ENCODE measurements around the gene PRLR. TPM values are rescaled to one million over a fixed set of nuclear protein-coding genes. Genes with fewer than 3 reads are reported as not detected.

The PRLR gene
- total and polyA plus RNA-seq, 2 of the 13 experiments (the other 11 are each of a cell fraction or from before 2014, with no cell fraction given), result 12.2 to 13.3 TPM

GRCh38 chr5:35205186-35205585, 25.1 kb downstream of the PRLR start:
- FAIRE-seq, result no peak

More at GRCh38 chr5:35205186-35205585, 25.1 kb downstream of the PRLR start:
- intact Hi-C loops (cut with micrococcal nuclease; ENCODE audit: unreplicated experiment), result no loop called here
- no peak for TF ChIP-seq ZNF512 (CRISPR knock-in tag; IDR thresholded peaks at IDR 0.05)
- no peak for TF ChIP-seq MIER2 (CRISPR knock-in tag; IDR thresholded peaks at IDR 0.05)
- TF ChIP-seq, protein P1, sequence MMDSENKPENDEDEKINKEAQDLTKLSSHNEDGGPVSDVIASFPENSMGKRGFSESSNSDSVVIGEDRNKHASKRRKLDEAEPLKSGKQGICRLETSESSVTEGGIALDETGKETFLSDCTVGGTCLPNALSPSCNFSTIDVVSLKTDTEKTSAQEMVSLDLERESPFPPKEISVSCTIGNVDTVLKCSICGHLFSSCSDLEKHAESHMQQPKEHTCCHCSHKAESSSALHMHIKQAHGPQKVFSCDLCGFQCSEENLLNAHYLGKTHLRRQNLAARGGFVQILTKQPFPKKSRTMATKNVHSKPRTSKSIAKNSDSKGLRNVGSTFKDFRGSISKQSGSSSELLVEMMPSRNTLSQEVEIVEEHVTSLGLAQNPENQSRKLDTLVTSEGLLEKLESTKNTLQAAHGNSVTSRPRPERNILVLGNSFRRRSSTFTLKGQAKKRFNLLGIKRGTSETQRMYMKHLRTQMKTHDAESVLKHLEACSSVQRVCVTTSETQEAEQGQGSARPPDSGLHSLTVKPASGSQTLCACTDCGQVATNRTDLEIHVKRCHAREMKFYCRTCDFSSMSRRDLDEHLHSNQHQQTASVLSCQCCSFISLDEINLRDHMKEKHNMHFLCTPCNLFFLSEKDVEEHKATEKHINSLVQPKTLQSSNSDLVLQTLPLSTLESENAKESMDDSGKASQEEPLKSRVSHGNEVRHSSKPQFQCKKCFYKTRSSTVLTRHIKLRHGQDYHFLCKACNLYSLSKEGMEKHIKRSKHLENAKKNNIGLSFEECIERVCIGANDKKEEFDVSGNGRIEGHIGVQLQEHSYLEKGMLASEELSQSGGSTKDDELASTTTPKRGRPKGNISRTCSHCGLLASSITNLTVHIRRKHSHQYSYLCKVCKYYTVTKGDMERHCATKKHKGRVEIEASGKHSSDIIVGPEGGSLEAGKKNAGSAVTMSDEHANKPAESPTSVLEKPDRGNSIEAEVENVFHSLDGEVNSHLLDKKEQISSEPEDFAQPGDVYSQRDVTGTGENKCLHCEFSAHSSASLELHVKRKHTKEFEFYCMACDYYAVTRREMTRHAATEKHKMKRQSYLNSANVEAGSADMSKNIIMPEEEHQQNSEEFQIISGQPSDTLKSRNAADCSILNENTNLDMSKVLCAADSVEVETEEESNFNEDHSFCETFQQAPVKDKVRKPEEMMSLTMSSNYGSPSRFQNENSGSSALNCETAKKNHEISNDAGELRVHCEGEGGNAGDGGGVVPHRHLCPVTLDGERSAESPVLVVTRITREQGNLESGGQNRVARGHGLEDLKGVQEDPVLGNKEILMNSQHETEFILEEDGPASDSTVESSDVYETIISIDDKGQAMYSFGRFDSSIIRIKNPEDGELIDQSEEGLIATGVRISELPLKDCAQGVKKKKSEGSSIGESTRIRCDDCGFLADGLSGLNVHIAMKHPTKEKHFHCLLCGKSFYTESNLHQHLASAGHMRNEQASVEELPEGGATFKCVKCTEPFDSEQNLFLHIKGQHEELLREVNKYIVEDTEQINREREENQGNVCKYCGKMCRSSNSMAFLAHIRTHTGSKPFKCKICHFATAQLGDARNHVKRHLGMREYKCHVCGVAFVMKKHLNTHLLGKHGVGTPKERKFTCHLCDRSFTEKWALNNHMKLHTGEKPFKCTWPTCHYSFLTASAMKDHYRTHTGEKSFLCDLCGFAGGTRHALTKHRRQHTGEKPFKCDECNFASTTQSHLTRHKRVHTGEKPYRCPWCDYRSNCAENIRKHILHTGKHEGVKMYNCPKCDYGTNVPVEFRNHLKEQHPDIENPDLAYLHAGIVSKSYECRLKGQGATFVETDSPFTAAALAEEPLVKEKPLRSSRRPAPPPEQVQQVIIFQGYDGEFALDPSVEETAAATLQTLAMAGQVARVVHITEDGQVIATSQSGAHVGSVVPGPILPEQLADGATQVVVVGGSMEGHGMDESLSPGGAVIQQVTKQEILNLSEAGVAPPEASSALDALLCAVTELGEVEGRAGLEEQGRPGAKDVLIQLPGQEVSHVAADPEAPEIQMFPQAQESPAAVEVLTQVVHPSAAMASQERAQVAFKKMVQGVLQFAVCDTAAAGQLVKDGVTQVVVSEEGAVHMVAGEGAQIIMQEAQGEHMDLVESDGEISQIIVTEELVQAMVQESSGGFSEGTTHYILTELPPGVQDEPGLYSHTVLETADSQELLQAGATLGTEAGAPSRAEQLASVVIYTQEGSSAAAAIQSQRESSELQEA (CRISPR knock-in tag; IDR thresholded peaks at IDR 0.05; ENCODE audit: not compliant biosample characterization), result no peak
- Histone ChIP-seq H3K27ac (ENCODE audit: extremely low read length, insufficient read depth, low read length) (no peak overlapping the region), H3K4me3 (replicated peaks in 1 of 3; ENCODE audit: insufficient read depth in 1 of 3, low read depth in 2 of 3, low read length in 3 of 3) (no peak overlapping the region), H3K79me2 (ENCODE audit: insufficient read depth, low read length) (no peaks in the 10 kb centered on the region), H3K36me3 (replicated peaks in 1 of 2; ENCODE audit: control insufficient read depth in 1 of 2, insufficient read depth in 2 of 2, low read length in 2 of 2) (no peaks in the 10 kb centered on the region), H3K4me2 (ENCODE audit: low read depth, low read length) (no peak overlapping the region), H3K4me1 (ENCODE audit: insufficient read depth, low read length) (0 out of 2 replicates have a peak, but pooled peaks cover 5% of the 10 kb centered on the region), H3K9ac (ENCODE audit: insufficient read depth, low read depth, low read length) (no peak overlapping the region), H2AFZ (ENCODE audit: low read length) (no peak overlapping the region), H3K27me3 (ENCODE audit: control insufficient read depth in 1 of 2, insufficient read depth in 2 of 2, low read length in 2 of 2) (no peaks in the 10 kb centered on the region), H3K9me3 (ENCODE audit: low read length) (no peaks in the 10 kb centered on the region), H4K20me1 (ENCODE audit: insufficient read depth, low read length) (no peaks in the 10 kb centered on the region)
- WGBS (ENCODE audit: low lambda C conversion rate), result 73% methylated on average over 2 of the region's 2 CpGs
- no TSS peak for BruUV-seq (replicated peaks)
- CTCF ChIA-PET (ENCODE audit: low intra/inter-chr PET ratio, low total read pairs), result no interaction called here
- DNase-seq (ENCODE audit: low spot score) (no peak), ATAC-seq (no peak)
- in situ Hi-C loops (cut with HindIII; ENCODE audit: extremely low pct_ligation_motif_present, low pct_unique_long_range_greater_than_20kb), result no loop called here
- POLR2A ChIA-PET, result no interaction called here
